Measurements from ENCODE around the gene RAET1G. TPM values are rescaled to one million over a fixed set of nuclear protein-coding genes. Genes with fewer than 3 reads are reported as not detected.
"Not testable (repeated sequence)": the region's sequence is repeated elsewhere in the genome, so short reads cannot be mapped to it uniquely, and the experiment has no call there.

Gene RAET1G
- total RNA-seq, 1 donor from 2014 or later, result not detected

- not testable (repeated sequence) for DNase-seq (ENCODE audit: low spot score in 2 of 2); FAIRE-seq
Measured at GRCh38 chr6:149954328-149954983, 31.5 kb upstream of the RAET1G start.

- FAIRE-seq; DNase-seq (ENCODE audit: low spot score in 2 of 2): not testable (repeated sequence)
Measured at GRCh38 chr6:149953934-149954327, 31.0 kb upstream of the RAET1G start.

GRCh38 chr6:149953390-149953789 is 30.5 kb upstream of the RAET1G start:
- not testable (repeated sequence) for FAIRE-seq; DNase-seq (ENCODE audit: low spot score in 2 of 2)

GRCh38 chr6:149951626-149952025 is 28.7 kb upstream of the RAET1G start:
- FAIRE-seq, result no peak
- no peak for DNase-seq (ENCODE audit: low spot score in 2 of 2)

GRCh38 chr6:149951096-149951495 is 28.2 kb upstream of the RAET1G start:
- FAIRE-seq, result no peak

GRCh38 chr6:149950423-149950822 is 27.5 kb upstream of the RAET1G start:
- no peak for FAIRE-seq
- no peak for DNase-seq (ENCODE audit: low spot score in 2 of 2)

More at GRCh38 chr6:149951096-149951495, 28.2 kb upstream of the RAET1G start:
- no peak for DNase-seq (ENCODE audit: low spot score in 2 of 2)

- FAIRE-seq (no peak), DNase-seq (ENCODE audit: low spot score in 2 of 2) (no peak)
Measured at GRCh38 chr6:149948616-149949015, 25.7 kb upstream of the RAET1G start.

- DNase-seq (ENCODE audit: low spot score in 2 of 2) (no peak), FAIRE-seq (no peak)
Measured at GRCh38 chr6:149948011-149948410, 25.1 kb upstream of the RAET1G start.

GRCh38 chr6:149947533-149947932 is 24.6 kb upstream of the RAET1G start:
- DNase-seq (ENCODE audit: low spot score in 2 of 2); FAIRE-seq: not testable (repeated sequence)

GRCh38 chr6:149946631-149947030 is 23.7 kb upstream of the RAET1G start:
- not testable (repeated sequence) for FAIRE-seq; DNase-seq (ENCODE audit: low spot score in 2 of 2)

- not testable (repeated sequence) for FAIRE-seq; DNase-seq (ENCODE audit: low spot score in 2 of 2)
Measured at GRCh38 chr6:149945276-149945675, 22.4 kb upstream of the RAET1G start.

GRCh38 chr6:149943321-149943720 is 20.4 kb upstream of the RAET1G start:
- DNase-seq (ENCODE audit: low spot score in 2 of 2); FAIRE-seq: not testable (repeated sequence)

GRCh38 chr6:149942461-149942829 is 19.5 kb upstream of the RAET1G start:
- no peak for FAIRE-seq
- DNase-seq (ENCODE audit: low spot score in 2 of 2), result no peak

- FAIRE-seq (no peak), DNase-seq (ENCODE audit: low spot score in 2 of 2) (peak; percentile 80 to 92)
Measured at GRCh38 chr6:149941583-149942460, 18.9 kb upstream of the RAET1G start, which contains the start of gene ULBP2. Gene ULBP2, plus strand, starts transcription at chr6:149942014. Its CDS starts 59 bp downstream, at chr6:149942073.

- no peak for DNase-seq (ENCODE audit: low spot score in 2 of 2)
- FAIRE-seq, result no peak
Measured at GRCh38 chr6:149940672-149940982, 17.7 kb upstream of the RAET1G start.

GRCh38 chr6:149939909-149940671 is 17.2 kb upstream of the RAET1G start:
- no peak for DNase-seq (ENCODE audit: low spot score in 2 of 2)
- no peak for FAIRE-seq

GRCh38 chr6:149939356-149939648 is 16.4 kb upstream of the RAET1G start:
- FAIRE-seq, result no peak
- DNase-seq (ENCODE audit: low spot score in 2 of 2), result no peak

GRCh38 chr6:149938571-149939355 is 15.8 kb upstream of the RAET1G start:
- FAIRE-seq (no peak), DNase-seq (ENCODE audit: low spot score in 2 of 2) (no peak)

- DNase-seq (ENCODE audit: low spot score in 2 of 2); FAIRE-seq: not testable (repeated sequence)
Measured at GRCh38 chr6:149938013-149938570, 15.2 kb upstream of the RAET1G start.

- no peak for FAIRE-seq
- no peak for DNase-seq (ENCODE audit: low spot score in 2 of 2)
Measured at GRCh38 chr6:149936743-149937142, 13.8 kb upstream of the RAET1G start.
